Neural progenitor cell (in vitro differentiated cells): ENCODE results near the gene TLR7. TPM values are rescaled to one million over a fixed set of nuclear protein-coding genes. Genes with fewer than 3 reads are reported as not detected.

Experiments used
- DNase-seq: peaks from one replicate; pipeline ENCODE4 v3.0.0-alpha.2; 2016; ENCODE audit warnings: low spot score
- H2AFZ ChIP-seq: fragments of 200-600 bp; sonication (generic); replicated peaks from 2 replicates; pipeline ENCODE4 v1.6.1; 2016; ENCODE audit warnings: antibody characterized with exemption
- H3F3A ChIP-seq: fragments of 200-600 bp; sonication (generic); 2 replicates; pipeline ENCODE4 v1.6.1; 2016; ENCODE audit warnings: antibody characterized with exemption, low read depth
- H3K27ac ChIP-seq: fragments of 200-600 bp; sonication (generic); 2 replicates; pipeline ENCODE4 v1.5.1; 2016; ENCODE audit warnings: mild to moderate bottlenecking
- H3K27me3 ChIP-seq: fragments of 200-600 bp; sonication (generic); 2 replicates; pipeline ENCODE4 v1.6.1; 2016; ENCODE audit warnings: mild to moderate bottlenecking, moderate library complexity
- H3K36me3 ChIP-seq: fragments of 200-600 bp; sonication (generic); 2 replicates; pipeline ENCODE4 v1.5.1; 2016
- H3K4me1 ChIP-seq: fragments of 200-600 bp; sonication (generic); 2 replicates; pipeline ENCODE4 v1.6.1; 2016; ENCODE audit warnings: mixed run types
- H3K4me2 ChIP-seq: fragments of 200-600 bp; sonication (generic); 2 replicates; pipeline ENCODE4 v1.6.1; 2016
- H3K4me3 ChIP-seq: fragments of 200-600 bp; sonication (generic); 2 replicates; pipeline ENCODE4 v1.5.1; 2016
- H3K79me2 ChIP-seq: fragments of 200-600 bp; sonication (generic); 2 replicates; pipeline ENCODE4 v1.6.1; 2016; ENCODE audit warnings: low read depth
- H3K9ac ChIP-seq: fragments of 200-600 bp; sonication (generic); 2 replicates; pipeline ENCODE4 v1.6.1; 2016
- H3K9me3 ChIP-seq: fragments of 200-600 bp; sonication (generic); 2 replicates; pipeline ENCODE4 v1.5.1; 2016; ENCODE audit warnings: low read depth
- H4K20me1 ChIP-seq: fragments of 200-600 bp; sonication (generic); 2 replicates; pipeline ENCODE4 v1.6.1; 2016; ENCODE audit warnings: low read depth
- H3K27ac Mint-ChIP-seq: 3 replicates; pipeline ENCODE4 v1.8.0; 2021; ENCODE audit warnings: mixed read lengths
- H3K27me3 Mint-ChIP-seq: 2 replicates; pipeline ENCODE4 v1.8.0; 2022; ENCODE audit warnings: low read depth, mild to moderate bottlenecking, inconsistent platforms, moderate library complexity, mixed read lengths; ENCODE audit not compliant: insufficient read depth
- H3K36me3 Mint-ChIP-seq: 3 replicates; pipeline ENCODE4 v1.8.0; 2021; ENCODE audit warnings: mixed read lengths
- H3K4me1 Mint-ChIP-seq: 3 replicates; pipeline ENCODE4 v1.8.0; 2021; ENCODE audit warnings: mixed read lengths
- H3K4me3 Mint-ChIP-seq: 3 replicates; pipeline ENCODE4 v1.8.0; 2021; ENCODE audit warnings: mild to moderate bottlenecking, moderate library complexity, mixed read lengths
- H3K9me3 Mint-ChIP-seq: 3 replicates; pipeline ENCODE4 v1.8.0; 2020; ENCODE audit warnings: mixed read lengths
- EZH2 ChIP-seq: fragments of 200-600 bp; sonication (generic); IDR thresholded peaks from 2 replicates; pipeline ENCODE4 v1.6.1; 2017; ENCODE audit warnings: antibody characterized with exemption, mild to moderate bottlenecking, moderate library complexity
- EZH2phosphoT487 ChIP-seq: fragments of 200-600 bp; sonication (generic); IDR thresholded peaks from 2 replicates; pipeline ENCODE4 v1.6.1; 2017; ENCODE audit warnings: antibody characterized with exemption
- total RNA-seq: library from RNA; depleted of rRNA; stranded (reverse); fragments of >200 nt; gene quantifications from 2 replicates; pipeline ENCODE4 v1.2.3, GENCODE V29; 2015; ENCODE audit warnings: low replicate concordance
- TF ChIP-seq, protein P1 (sequence below): fragments of 200-600 bp; sonication (generic); IDR thresholded peaks from 2 replicates; pipeline ENCODE4 v1.5.1; 2017; ENCODE audit warnings: antibody characterized with exemption, mild to moderate bottlenecking

TLR7 gene
- total RNA-seq, 1 donor from 2014 or later: not detected

DNA sequence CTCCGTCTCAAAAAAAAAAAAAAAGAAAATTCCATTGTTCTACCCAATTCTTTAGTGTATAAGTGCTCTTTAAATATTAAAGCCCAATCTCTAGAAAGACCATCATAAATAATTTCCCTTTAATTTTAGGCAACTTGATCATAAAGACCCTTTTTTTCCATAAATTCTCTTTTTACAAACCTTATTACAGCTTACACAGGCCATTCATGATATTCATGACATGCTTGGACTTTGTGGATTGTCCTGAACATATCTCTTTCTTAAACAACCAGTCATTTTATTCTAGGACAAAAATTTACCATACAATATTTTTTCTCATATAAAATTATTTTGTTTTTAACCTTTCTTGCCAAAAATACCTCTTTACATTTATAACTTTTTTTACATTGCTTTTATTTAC, 70.1 kb downstream of the TLR7 start:
- H3K36me3 Mint-ChIP-seq: no peaks in the 10 kb centered on the region
- H3K9me3 Mint-ChIP-seq: peaks cover 36% of the 10 kb centered on the region
- Histone ChIP-seq H3K9ac (no peak overlapping the region), H2AFZ (no peak overlapping the region), H3K4me2 (no peak overlapping the region), H4K20me1 (no peaks in the 10 kb centered on the region), H3K4me1 (no peaks in the 10 kb centered on the region), H3K36me3 (no peaks in the 10 kb centered on the region), H3K27ac (no peak overlapping the region), H3K27me3 (no peaks in the 10 kb centered on the region), H3K4me3 (no peak overlapping the region), H3K9me3 (peaks cover 18% of the 10 kb centered on the region), H3K79me2 (no peaks in the 10 kb centered on the region), H3F3A (no peaks in the 10 kb centered on the region)
- TF ChIP-seq, protein P1, sequence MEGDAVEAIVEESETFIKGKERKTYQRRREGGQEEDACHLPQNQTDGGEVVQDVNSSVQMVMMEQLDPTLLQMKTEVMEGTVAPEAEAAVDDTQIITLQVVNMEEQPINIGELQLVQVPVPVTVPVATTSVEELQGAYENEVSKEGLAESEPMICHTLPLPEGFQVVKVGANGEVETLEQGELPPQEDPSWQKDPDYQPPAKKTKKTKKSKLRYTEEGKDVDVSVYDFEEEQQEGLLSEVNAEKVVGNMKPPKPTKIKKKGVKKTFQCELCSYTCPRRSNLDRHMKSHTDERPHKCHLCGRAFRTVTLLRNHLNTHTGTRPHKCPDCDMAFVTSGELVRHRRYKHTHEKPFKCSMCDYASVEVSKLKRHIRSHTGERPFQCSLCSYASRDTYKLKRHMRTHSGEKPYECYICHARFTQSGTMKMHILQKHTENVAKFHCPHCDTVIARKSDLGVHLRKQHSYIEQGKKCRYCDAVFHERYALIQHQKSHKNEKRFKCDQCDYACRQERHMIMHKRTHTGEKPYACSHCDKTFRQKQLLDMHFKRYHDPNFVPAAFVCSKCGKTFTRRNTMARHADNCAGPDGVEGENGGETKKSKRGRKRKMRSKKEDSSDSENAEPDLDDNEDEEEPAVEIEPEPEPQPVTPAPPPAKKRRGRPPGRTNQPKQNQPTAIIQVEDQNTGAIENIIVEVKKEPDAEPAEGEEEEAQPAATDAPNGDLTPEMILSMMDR: no peak
- TF ChIP-seq EZH2: no peak
- no peak for TF ChIP-seq EZH2phosphoT487
- no peaks in the 10 kb centered on the region for H3K4me1 Mint-ChIP-seq
- no peak overlapping the region for H3K27ac Mint-ChIP-seq
- peak; percentile 39 for DNase-seq
- no peak overlapping the region for H3K4me3 Mint-ChIP-seq
- H3K27me3 Mint-ChIP-seq: peaks cover 2% of the 10 kb centered on the region

Other genes with a start within 250 kb of the TLR7 start
- 21.6 and 32.2 TPM in 2 replicates for gene PRPS2, start 75.7 kb upstream of the TLR7 start, total RNA-seq
- not detected in 2 replicates for gene TLR8, start 39.5 kb downstream of the TLR7 start, total RNA-seq
- gene TMSB4X, start 108.0 kb downstream of the TLR7 start, total RNA-seq: 2,407 and 3,462 TPM in 2 replicates
- gene FAM9C, start 177.5 kb downstream of the TLR7 start, total RNA-seq: not detected in 2 replicates